Breast epithelium (tissue), 4 donors: ENCODE measurements around the gene USP17L29. TPM values are rescaled to one million over a fixed set of nuclear protein-coding genes. Genes with fewer than 3 reads are reported as not detected.
"Not testable (repeated sequence)": the region's sequence is repeated elsewhere in the genome, so short reads cannot be mapped to it uniquely, and the experiment has no call there.

ENCODE experiments used
- DNase-seq, 2 donors: peaks; one replicate each; pipeline ENCODE4 v3.0.0-alpha.2; 2019; ENCODE audit warnings: low spot score in 2 of 2
- H3K27ac ChIP-seq, 2 donors: fragments of 200-600 bp; sonication (generic) in 1 of 2; one replicate each; pipeline ENCODE4 v1.5.1; 2016 to 2019; ENCODE audit warnings: mild to moderate bottlenecking in 1 of 2
- H3K27me3 ChIP-seq, 2 donors: fragments of 200-600 bp; sonication (generic) in 1 of 2; one replicate each; pipeline versions ENCODE4 v1.5.1 to v1.6.0; 2017 to 2019; ENCODE audit warnings: control low read depth in 1 of 2, mild to moderate bottlenecking in 1 of 2
- H3K36me3 ChIP-seq: fragments of 200-600 bp; one replicate; pipeline ENCODE4 v1.5.1; 2019
- H3K4me1 ChIP-seq, 2 donors: fragments of 200-600 bp; sonication (generic); one replicate each; pipeline ENCODE4 v1.5.1; 2016 to 2019; ENCODE audit warnings: control low read depth in 1 of 2
- H3K4me3 ChIP-seq, 3 donors: fragments of 200-600 bp; sonication (generic); 1 replicate in 2 of 3; 2 replicates in 1 of 3; pipeline ENCODE4 v1.5.1; 2016 to 2019; ENCODE audit warnings: mild to moderate bottlenecking in 3 of 3, moderate library complexity in 2 of 3
- H3K9me3 ChIP-seq, 2 donors: fragments of 200-600 bp; sonication (generic) in 1 of 2; one replicate each; pipeline ENCODE4 v1.5.1; 2016 to 2019; ENCODE audit warnings: control low read depth in 1 of 2
- intact Hi-C: fragments of 100-400 bp; cut with DNase I; formaldehyde crosslinking; loops from one replicate; pipeline ENCODE4 v1.15.1; 2023; ENCODE audit warnings: low total_unique reads
- total RNA-seq, 3 donors: library from RNA; depleted of rRNA; stranded (reverse); fragments of >200 nt; gene quantifications; one replicate each; pipeline ENCODE4 v1.1.0, GENCODE V29; 2016

The USP17L29 gene, protein sequence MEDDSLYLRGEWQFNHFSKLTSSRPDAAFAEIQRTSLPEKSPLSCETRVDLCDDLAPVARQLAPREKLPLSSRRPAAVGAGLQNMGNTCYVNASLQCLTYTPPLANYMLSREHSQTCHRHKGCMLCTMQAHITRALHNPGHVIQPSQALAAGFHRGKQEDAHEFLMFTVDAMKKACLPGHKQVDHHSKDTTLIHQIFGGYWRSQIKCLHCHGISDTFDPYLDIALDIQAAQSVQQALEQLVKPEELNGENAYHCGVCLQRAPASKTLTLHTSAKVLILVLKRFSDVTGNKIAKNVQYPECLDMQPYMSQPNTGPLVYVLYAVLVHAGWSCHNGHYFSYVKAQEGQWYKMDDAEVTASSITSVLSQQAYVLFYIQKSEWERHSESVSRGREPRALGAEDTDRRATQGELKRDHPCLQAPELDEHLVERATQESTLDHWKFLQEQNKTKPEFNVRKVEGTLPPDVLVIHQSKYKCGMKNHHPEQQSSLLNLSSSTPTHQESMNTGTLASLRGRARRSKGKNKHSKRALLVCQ
- not detected for total RNA-seq

GRCh38 chr4:9353338-9353737, at the start of gene USP17L29:
Gene USP17L29, plus strand, starts transcription at chr4:9353638. Its CDS starts 0 bp downstream, at chr4:9353638.
- intact Hi-C loops, H3K36me3 ChIP-seq, H3K27me3 ChIP-seq, H3K4me3 ChIP-seq, H3K4me1 ChIP-seq, H3K9me3 ChIP-seq, H3K27ac ChIP-seq, DNase-seq: not testable (repeated sequence)

- H3K36me3 ChIP-seq, H3K27me3 ChIP-seq, H3K4me3 ChIP-seq, H3K27ac ChIP-seq, intact Hi-C loops, H3K4me1 ChIP-seq, H3K9me3 ChIP-seq, DNase-seq: not testable (repeated sequence)
Observed at GRCh38 chr4:9324191-9324590, 29.2 kb upstream of the USP17L29 start.

DNA sequence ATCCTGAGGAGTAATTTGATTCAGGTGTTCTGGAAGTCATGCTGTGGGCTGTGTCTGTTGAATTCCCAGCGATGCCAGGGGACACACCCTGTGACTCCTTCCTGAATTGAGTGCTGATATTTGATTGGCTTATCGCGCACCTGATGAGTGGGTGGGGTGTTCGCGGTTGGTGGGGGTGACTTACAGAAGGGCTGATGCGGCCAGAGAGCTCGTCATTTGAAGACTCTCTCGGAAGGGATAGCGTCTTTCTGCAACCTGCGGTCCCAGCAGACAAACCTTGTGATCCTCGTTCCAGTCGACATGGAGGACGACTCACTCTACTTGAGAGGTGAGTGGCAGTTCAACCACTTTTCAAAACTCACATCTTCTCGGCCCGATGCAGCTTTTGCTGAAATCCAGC, 28.6 kb upstream of the USP17L29 start, which contains the start of gene USP17L24:
Gene USP17L24 (plus strand): TSS at position 301 of the 400 bp plus-strand sequence. CDS start 0 bp downstream, at position 301.
- DNase-seq, H3K27ac ChIP-seq, H3K4me3 ChIP-seq, H3K27me3 ChIP-seq, H3K9me3 ChIP-seq, H3K36me3 ChIP-seq, H3K4me1 ChIP-seq, intact Hi-C loops: not testable (repeated sequence)

DNA sequence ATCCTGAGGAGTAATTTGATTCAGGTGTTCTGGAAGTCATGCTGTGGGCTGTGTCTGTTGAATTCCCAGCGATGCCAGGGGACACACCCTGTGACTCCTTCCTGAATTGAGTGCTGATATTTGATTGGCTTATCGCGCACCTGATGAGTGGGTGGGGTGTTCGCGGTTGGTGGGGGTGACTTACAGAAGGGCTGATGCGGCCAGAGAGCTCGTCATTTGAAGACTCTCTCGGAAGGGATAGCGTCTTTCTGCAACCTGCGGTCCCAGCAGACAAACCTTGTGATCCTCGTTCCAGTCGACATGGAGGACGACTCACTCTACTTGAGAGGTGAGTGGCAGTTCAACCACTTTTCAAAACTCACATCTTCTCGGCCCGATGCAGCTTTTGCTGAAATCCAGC, 23.8 kb upstream of the USP17L29 start, which contains the start of gene USP17L25:
Gene USP17L25 (plus strand): TSS at position 301 of the 400 bp plus-strand sequence. CDS start 0 bp downstream, at position 301.
- H3K27ac ChIP-seq, DNase-seq, H3K9me3 ChIP-seq, H3K36me3 ChIP-seq, H3K4me3 ChIP-seq, H3K27me3 ChIP-seq, intact Hi-C loops, H3K4me1 ChIP-seq: not testable (repeated sequence)

DNA sequence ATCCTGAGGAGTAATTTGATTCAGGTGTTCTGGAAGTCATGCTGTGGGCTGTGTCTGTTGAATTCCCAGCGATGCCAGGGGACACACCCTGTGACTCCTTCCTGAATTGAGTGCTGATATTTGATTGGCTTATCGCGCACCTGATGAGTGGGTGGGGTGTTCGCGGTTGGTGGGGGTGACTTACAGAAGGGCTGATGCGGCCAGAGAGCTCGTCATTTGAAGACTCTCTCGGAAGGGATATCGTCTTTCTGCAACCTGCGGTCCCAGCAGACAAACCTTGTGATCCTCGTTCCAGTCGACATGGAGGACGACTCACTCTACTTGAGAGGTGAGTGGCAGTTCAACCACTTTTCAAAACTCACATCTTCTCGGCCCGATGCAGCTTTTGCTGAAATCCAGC, 19.1 kb upstream of the USP17L29 start, which contains the start of gene USP17L26:
Gene USP17L26 (plus strand): TSS at position 301 of the 400 bp plus-strand sequence. CDS start 0 bp downstream, at position 301.
- H3K9me3 ChIP-seq, H3K27ac ChIP-seq, H3K27me3 ChIP-seq, H3K4me1 ChIP-seq, H3K36me3 ChIP-seq, H3K4me3 ChIP-seq, intact Hi-C loops, DNase-seq: not testable (repeated sequence)

DNA sequence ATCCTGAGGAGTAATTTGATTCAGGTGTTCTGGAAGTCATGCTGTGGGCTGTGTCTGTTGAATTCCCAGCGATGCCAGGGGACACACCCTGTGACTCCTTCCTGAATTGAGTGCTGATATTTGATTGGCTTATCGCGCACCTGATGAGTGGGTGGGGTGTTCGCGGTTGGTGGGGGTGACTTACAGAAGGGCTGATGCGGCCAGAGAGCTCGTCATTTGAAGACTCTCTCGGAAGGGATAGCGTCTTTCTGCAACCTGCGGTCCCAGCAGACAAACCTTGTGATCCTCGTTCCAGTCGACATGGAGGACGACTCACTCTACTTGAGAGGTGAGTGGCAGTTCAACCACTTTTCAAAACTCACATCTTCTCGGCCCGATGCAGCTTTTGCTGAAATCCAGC, 14.3 kb upstream of the USP17L29 start, which contains the start of gene USP17L5:
Gene USP17L5 (plus strand): TSS at position 301 of the 400 bp plus-strand sequence. CDS start 0 bp downstream, at position 301.
- H3K27ac ChIP-seq, H3K4me1 ChIP-seq, H3K36me3 ChIP-seq, intact Hi-C loops, H3K4me3 ChIP-seq, H3K27me3 ChIP-seq, DNase-seq, H3K9me3 ChIP-seq: not testable (repeated sequence)

DNA sequence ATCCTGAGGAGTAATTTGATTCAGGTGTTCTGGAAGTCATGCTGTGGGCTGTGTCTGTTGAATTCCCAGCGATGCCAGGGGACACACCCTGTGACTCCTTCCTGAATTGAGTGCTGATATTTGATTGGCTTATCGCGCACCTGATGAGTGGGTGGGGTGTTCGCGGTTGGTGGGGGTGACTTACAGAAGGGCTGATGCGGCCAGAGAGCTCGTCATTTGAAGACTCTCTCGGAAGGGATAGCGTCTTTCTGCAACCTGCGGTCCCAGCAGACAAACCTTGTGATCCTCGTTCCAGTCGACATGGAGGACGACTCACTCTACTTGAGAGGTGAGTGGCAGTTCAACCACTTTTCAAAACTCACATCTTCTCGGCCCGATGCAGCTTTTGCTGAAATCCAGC, 9.6 kb upstream of the USP17L29 start, which contains the start of gene USP17L27:
Gene USP17L27 (plus strand): TSS at position 301 of the 400 bp plus-strand sequence. CDS start 0 bp downstream, at position 301.
- intact Hi-C loops, H3K36me3 ChIP-seq, H3K27ac ChIP-seq, H3K4me3 ChIP-seq, H3K27me3 ChIP-seq, H3K4me1 ChIP-seq, DNase-seq, H3K9me3 ChIP-seq: not testable (repeated sequence)

DNA sequence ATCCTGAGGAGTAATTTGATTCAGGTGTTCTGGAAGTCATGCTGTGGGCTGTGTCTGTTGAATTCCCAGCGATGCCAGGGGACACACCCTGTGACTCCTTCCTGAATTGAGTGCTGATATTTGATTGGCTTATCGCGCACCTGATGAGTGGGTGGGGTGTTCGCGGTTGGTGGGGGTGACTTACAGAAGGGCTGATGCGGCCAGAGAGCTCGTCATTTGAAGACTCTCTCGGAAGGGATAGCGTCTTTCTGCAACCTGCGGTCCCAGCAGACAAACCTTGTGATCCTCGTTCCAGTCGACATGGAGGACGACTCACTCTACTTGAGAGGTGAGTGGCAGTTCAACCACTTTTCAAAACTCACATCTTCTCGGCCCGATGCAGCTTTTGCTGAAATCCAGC, 4.8 kb upstream of the USP17L29 start, which contains the start of gene USP17L28:
Gene USP17L28 (plus strand): TSS at position 301 of the 400 bp plus-strand sequence. CDS start 0 bp downstream, at position 301.
- H3K27me3 ChIP-seq, H3K9me3 ChIP-seq, DNase-seq, H3K4me3 ChIP-seq, intact Hi-C loops, H3K36me3 ChIP-seq, H3K27ac ChIP-seq, H3K4me1 ChIP-seq: not testable (repeated sequence)

DNA sequence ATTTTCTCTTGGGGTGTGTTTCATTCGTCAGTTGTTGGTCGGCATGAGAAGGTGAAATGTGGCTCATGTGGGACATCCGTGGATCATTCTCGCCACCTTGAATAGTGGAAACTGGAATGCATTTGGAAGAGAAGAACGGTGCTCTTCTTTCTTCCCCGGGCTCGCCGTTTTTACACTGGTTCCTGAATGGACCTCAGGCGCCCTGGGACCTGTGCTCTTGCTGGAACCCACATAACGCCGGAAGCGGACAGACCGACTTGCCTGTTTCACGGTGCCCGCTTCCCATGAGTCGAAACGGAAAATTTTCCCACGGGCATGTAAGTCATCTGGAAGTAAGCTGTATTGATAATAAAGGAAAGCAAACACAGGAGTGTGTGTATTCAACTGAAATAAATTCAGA, 2.6 kb upstream of the USP17L29 start:
- H3K27me3 ChIP-seq, H3K4me1 ChIP-seq, H3K27ac ChIP-seq, DNase-seq, H3K9me3 ChIP-seq, H3K36me3 ChIP-seq, H3K4me3 ChIP-seq, intact Hi-C loops: not testable (repeated sequence)

DNA sequence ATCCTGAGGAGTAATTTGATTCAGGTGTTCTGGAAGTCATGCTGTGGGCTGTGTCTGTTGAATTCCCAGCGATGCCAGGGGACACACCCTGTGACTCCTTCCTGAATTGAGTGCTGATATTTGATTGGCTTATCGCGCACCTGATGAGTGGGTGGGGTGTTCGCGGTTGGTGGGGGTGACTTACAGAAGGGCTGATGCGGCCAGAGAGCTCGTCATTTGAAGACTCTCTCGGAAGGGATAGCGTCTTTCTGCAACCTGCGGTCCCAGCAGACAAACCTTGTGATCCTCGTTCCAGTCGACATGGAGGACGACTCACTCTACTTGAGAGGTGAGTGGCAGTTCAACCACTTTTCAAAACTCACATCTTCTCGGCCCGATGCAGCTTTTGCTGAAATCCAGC, 9.4 kb downstream of the USP17L29 start, which contains the start of gene USP17L30:
Gene USP17L30 (plus strand): TSS at position 301 of the 400 bp plus-strand sequence. CDS start 0 bp downstream, at position 301.
- H3K27me3 ChIP-seq, DNase-seq, intact Hi-C loops, H3K36me3 ChIP-seq, H3K9me3 ChIP-seq, H3K27ac ChIP-seq, H3K4me1 ChIP-seq, H3K4me3 ChIP-seq: not testable (repeated sequence)

DNA sequence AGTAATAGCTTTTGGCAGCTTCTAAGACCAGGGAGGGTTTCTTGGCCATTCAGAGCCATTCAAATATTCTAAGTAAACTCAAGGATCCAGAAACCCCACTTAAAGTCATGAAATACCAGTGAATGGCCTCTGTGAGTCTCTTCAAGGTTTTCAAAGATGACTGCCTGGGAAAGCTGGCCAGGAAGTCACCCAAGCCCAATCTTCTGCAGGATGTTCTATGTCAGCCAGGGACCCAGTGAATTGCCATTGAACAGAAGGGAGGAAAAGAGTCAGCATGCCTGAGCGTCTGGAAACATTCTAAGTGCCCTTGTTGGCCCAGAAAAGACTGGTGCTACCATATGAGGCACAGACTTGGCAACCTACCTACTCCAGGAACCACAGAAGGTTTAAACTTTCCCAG, 26.4 kb downstream of the USP17L29 start:
- H3K27ac ChIP-seq, intact Hi-C loops, H3K27me3 ChIP-seq, H3K4me1 ChIP-seq, H3K36me3 ChIP-seq, H3K9me3 ChIP-seq, DNase-seq, H3K4me3 ChIP-seq: not testable (repeated sequence)
